ENCODE results near the gene ASB18.

DNA sequence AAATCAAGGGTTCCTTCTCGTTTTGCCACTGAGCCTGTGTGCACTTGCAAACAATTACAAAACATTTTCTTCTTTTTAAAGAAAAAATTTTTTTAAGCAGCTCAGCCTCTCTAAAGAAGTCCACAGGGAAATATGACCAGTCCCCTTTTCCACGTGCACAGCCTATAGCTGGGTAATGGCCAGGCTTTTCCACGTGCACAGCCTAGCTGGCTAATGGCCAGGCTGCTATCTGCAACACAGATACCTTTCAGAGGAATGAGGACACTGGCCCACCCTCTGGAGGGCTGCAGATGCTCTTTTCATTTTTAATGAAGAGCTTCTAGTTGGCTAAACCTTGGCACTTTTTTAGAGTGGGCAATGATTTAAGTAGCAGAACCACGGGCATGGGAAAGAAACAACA is 46.3 kb downstream of the ASB18 start:
- no peak for TF ChIP-seq POLR2A (IDR thresholded peaks at IDR 0.05; ENCODE audit: low read depth, low read length)
- TF ChIP-seq, protein P1, sequence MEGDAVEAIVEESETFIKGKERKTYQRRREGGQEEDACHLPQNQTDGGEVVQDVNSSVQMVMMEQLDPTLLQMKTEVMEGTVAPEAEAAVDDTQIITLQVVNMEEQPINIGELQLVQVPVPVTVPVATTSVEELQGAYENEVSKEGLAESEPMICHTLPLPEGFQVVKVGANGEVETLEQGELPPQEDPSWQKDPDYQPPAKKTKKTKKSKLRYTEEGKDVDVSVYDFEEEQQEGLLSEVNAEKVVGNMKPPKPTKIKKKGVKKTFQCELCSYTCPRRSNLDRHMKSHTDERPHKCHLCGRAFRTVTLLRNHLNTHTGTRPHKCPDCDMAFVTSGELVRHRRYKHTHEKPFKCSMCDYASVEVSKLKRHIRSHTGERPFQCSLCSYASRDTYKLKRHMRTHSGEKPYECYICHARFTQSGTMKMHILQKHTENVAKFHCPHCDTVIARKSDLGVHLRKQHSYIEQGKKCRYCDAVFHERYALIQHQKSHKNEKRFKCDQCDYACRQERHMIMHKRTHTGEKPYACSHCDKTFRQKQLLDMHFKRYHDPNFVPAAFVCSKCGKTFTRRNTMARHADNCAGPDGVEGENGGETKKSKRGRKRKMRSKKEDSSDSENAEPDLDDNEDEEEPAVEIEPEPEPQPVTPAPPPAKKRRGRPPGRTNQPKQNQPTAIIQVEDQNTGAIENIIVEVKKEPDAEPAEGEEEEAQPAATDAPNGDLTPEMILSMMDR (conservative IDR thresholded peaks at IDR 0.05; ENCODE audit: low read depth, low read length), result no peak
- no peak for TF ChIP-seq RFX5 (IDR thresholded peaks at IDR 0.05; ENCODE audit: low read depth, low read length)
- TF ChIP-seq NFE2L2 (IDR thresholded peaks at IDR 0.05; ENCODE audit: low read depth, low read length), result no peak
- no peak for TF ChIP-seq MXI1 (IDR thresholded peaks at IDR 0.05; ENCODE audit: borderline replicate concordance, low read depth, low read length)
- no peak for TF ChIP-seq RAD21 (IDR thresholded peaks at IDR 0.05; ENCODE audit: low read length)
- no peak for TF ChIP-seq RCOR1 (IDR thresholded peaks at IDR 0.05; ENCODE audit: insufficient replicate concordance, low read length)
- TF ChIP-seq SMC3 (IDR thresholded peaks at IDR 0.05; ENCODE audit: low read depth, low read length), result no peak
- TF ChIP-seq CEBPB (IDR thresholded peaks at IDR 0.05; ENCODE audit: low read depth, low read length), result no peak
- TF ChIP-seq FOS (IDR thresholded peaks at IDR 0.05; ENCODE audit: low read depth, low read length), result no peak
- TF ChIP-seq, protein P2, sequence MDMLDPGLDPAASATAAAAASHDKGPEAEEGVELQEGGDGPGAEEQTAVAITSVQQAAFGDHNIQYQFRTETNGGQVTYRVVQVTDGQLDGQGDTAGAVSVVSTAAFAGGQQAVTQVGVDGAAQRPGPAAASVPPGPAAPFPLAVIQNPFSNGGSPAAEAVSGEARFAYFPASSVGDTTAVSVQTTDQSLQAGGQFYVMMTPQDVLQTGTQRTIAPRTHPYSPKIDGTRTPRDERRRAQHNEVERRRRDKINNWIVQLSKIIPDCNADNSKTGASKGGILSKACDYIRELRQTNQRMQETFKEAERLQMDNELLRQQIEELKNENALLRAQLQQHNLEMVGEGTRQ (IDR thresholded peaks at IDR 0.05; ENCODE audit: low read depth, low read length), result no peak
